Activated B cell treated with CpG ODN at 0.5 μM for 24 hours (primary cell): ENCODE results near the gene CARTPT. TPM values are rescaled to one million over a fixed set of nuclear protein-coding genes. Genes with fewer than 3 reads are reported as not detected.

Source experiments
- ATAC-seq: fragments of 200-7000 bp; cut with Tn5 transposase; one replicate; pipeline ENCODE4 v1.10.0; 2021; ENCODE audit warnings: low read depth, mild to moderate bottlenecking, moderate library complexity
- CTCF ChIA-PET: fragments of 350-600 bp; sonication (Branson Sonifier 250); formaldehyde crosslinking; loops from one replicate; lab custom pipeline; 2021; ENCODE audit warnings: antibody characterized with exemption; lab: Charles Lee
- POLR2A ChIA-PET: fragments of 350-600 bp; sonication (Branson Sonifier 250); formaldehyde crosslinking; loops from one replicate; lab custom pipeline; 2021; ENCODE audit warnings: antibody characterized with exemption; lab: Charles Lee
- DNase-seq: peaks from one replicate; pipeline ENCODE4 v3.0.0; 2022
- H3K27ac Mint-ChIP-seq: one replicate; pipeline ENCODE4 v1.8.0; 2020; ENCODE audit warnings: mixed read lengths
- H3K27me3 Mint-ChIP-seq: one replicate; pipeline ENCODE4 v1.8.0; 2021; ENCODE audit warnings: mixed read lengths
- H3K36me3 Mint-ChIP-seq: one replicate; pipeline ENCODE4 v1.8.0; 2021; ENCODE audit warnings: low read depth, mixed read lengths
- H3K4me1 Mint-ChIP-seq: one replicate; pipeline ENCODE4 v1.8.0; 2021; ENCODE audit warnings: mixed read lengths
- H3K4me3 Mint-ChIP-seq: one replicate; pipeline ENCODE4 v1.8.0; 2020; ENCODE audit warnings: mild to moderate bottlenecking, mixed read lengths
- H3K9me3 Mint-ChIP-seq: one replicate; pipeline ENCODE4 v1.8.0; 2020; ENCODE audit warnings: mixed read lengths
- intact Hi-C: fragments of 100-400 bp; cut with micrococcal nuclease; formaldehyde crosslinking; loops from one replicate; pipeline ENCODE4 v1.15.1; 2024
- total RNA-seq: library from RNA; stranded (reverse); gene quantifications from 2 replicates; pipeline ENCODE4 v1.2.3, GENCODE V29; 2022
- TF ChIP-seq, protein P1 (sequence below): fragments of 200-600 bp; IDR thresholded peaks from one replicate; pipeline ENCODE4 v1.8.0; 2022; ENCODE audit warnings: antibody characterized with exemption, mild to moderate bottlenecking

CARTPT gene
- total RNA-seq, 1 donor from 2014 or later, result not detected

DNA sequence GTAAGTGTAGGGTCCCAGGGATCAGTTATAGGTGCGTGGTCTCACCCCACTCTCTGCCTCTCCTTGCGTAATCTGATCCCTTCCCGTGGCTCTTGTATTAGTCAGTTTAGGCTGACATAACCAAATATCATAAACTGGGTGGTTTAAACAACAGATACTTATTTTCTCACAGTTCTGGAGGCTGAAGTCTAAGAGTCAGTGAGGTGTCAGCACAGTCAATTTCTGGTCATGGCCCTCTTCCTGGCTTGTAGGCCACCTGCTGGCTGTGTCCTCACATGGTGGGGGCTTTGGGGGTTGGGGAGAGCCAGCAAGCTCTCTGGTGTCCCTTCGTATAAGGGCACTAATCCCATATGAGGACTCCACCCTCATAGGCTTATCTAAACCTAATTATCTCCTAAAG lies 32.3 kb downstream of the CARTPT start:
- no peak overlapping the region for H3K27ac Mint-ChIP-seq
- ChIA-PET POLR2A (no interaction called here), CTCF (no interaction called here)
- DNase-seq (no peak), ATAC-seq (no peak)
- H3K27me3 Mint-ChIP-seq, result no peaks in the 10 kb centered on the region
- H3K4me3 Mint-ChIP-seq, result no peak overlapping the region
- no peaks in the 10 kb centered on the region for H3K9me3 Mint-ChIP-seq
- no peaks in the 10 kb centered on the region for H3K4me1 Mint-ChIP-seq
- TF ChIP-seq, protein P1, sequence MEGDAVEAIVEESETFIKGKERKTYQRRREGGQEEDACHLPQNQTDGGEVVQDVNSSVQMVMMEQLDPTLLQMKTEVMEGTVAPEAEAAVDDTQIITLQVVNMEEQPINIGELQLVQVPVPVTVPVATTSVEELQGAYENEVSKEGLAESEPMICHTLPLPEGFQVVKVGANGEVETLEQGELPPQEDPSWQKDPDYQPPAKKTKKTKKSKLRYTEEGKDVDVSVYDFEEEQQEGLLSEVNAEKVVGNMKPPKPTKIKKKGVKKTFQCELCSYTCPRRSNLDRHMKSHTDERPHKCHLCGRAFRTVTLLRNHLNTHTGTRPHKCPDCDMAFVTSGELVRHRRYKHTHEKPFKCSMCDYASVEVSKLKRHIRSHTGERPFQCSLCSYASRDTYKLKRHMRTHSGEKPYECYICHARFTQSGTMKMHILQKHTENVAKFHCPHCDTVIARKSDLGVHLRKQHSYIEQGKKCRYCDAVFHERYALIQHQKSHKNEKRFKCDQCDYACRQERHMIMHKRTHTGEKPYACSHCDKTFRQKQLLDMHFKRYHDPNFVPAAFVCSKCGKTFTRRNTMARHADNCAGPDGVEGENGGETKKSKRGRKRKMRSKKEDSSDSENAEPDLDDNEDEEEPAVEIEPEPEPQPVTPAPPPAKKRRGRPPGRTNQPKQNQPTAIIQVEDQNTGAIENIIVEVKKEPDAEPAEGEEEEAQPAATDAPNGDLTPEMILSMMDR, result no peak
- intact Hi-C loops, result no loop called here
- no peaks in the 10 kb centered on the region for H3K36me3 Mint-ChIP-seq

- ChIA-PET CTCF (no interaction called here), POLR2A (no interaction called here)
- intact Hi-C loops, result no loop called here
- Mint-ChIP-seq H3K27ac (no peak overlapping the region), H3K4me1 (peaks cover under 1% of the 10 kb centered on the region), H3K36me3 (no peaks in the 10 kb centered on the region), H3K9me3 (no peaks in the 10 kb centered on the region), H3K27me3 (no peaks in the 10 kb centered on the region), H3K4me3 (no peak overlapping the region)
- TF ChIP-seq, protein P1, result no peak
- no peak for ATAC-seq
- DNase-seq, result no peak
These were observed 33.5 kb downstream of the CARTPT start for GRCh38 chr5:71752441-71753190.

DNA sequence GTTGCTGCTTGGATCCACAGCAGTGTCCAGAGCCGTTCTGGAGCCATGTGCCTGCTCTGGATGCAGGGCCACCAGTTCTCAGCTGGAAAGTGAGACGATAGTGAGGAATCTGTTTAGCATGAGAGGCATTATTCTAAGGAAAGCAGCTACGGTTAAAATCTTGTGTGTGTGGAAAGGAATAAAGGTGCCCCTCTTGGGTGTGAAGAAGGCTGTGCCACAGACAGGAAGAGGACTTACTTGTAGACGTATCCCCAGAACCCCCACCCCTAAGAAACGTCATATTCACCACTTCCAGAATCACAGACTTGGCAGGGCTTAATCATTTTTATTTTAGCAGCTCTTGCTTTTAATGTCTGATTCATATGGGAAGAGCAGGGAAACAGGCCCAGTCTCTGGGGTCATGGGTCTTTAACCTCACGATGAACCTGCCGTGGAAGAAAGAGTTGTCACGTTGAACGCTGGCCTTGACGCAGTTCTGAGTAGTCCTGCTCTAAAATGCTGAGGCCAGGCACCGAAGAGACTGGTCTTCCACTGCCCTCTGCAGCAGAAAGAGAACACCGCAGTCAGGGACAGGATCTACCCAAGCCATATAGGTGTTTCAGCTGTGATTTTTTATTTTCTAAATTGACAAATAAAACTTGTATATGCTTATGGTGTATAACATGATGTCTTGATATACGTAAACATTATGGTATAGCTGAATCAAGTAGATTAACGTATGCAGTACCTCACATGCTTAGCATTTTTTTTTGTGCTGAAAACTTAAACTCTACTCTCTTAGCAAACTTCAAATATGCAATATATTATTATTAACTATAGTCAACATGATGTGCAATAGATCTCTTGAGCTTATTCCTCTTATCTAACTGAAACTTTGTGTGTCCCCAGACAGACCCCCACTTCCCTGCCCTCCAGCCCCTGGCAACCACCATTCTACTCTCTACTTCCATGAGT lies 38.8 kb downstream of the CARTPT start:
- Mint-ChIP-seq H3K36me3 (no peaks in the 10 kb centered on the region), H3K27ac (no peak overlapping the region), H3K27me3 (peaks cover 3% of the 10 kb centered on the region), H3K4me1 (peaks cover 4% of the 10 kb centered on the region), H3K9me3 (no peaks in the 10 kb centered on the region), H3K4me3 (peak overlapping the region; percentile 21)
- no peak for DNase-seq
- CTCF ChIA-PET, result interaction anchor here (2.0 kb wide), 1 partner anchor 282 kb away, joined by 7 read pairs; no protein-coding TSS in a partner anchor
- intact Hi-C loops, result loop anchor here (5.0 kb wide), 1 partner anchor 101 kb away; no protein-coding TSS in a partner anchor
- ATAC-seq, result peak; percentile 67
- POLR2A ChIA-PET, result no interaction called here
- TF ChIP-seq, protein P1, result no peak

DNA sequence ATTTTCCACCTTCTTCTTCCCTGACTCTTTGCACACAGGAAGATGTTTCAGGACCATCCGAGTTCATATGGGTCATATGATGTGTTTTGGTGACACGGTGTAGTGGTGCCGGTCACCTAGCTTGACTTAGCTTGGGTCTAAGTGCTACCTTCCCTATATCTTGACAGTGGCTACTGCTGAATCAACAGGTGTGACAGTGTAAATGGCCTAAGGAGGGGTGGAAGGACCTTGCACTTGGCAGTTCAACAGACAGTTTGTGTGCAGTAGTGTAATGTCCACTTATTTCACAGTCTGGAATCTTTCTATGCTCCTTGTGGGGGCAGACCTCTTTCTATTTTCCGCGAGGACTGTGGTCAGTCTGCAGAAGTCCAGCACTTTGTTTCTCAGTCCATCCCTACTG lies 43.8 kb downstream of the CARTPT start:
- no peak overlapping the region for H3K27ac Mint-ChIP-seq
- no peak overlapping the region for H3K4me3 Mint-ChIP-seq
- TF ChIP-seq, protein P1, result no peak
- H3K4me1 Mint-ChIP-seq, result peaks cover under 1% of the 10 kb centered on the region
- DNase-seq (no peak), ATAC-seq (no peak)
- H3K36me3 Mint-ChIP-seq, result no peaks in the 10 kb centered on the region
- intact Hi-C loops, result no loop called here
- POLR2A ChIA-PET, result no interaction called here
- CTCF ChIA-PET, result no interaction called here
- H3K9me3 Mint-ChIP-seq, result no peaks in the 10 kb centered on the region
- H3K27me3 Mint-ChIP-seq, result peaks cover 5% of the 10 kb centered on the region

DNA sequence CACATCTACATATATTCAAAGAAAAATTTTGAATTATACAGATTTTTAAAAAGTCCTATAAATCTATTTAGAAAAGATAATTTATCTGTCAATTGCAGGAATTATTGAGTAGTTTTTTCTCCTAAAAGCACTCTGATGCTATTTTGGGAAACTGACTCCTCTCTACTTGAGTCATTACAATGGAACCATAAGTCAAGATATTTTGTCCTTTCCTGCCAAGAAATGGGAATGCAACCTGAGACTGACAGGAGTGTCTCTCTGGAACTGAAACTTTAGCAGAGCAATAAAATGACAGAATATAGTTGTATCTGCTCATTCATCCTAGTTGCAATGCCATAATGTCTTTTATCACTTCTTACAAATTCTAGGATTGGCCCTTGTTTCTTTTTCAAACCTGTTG lies 48.6 kb downstream of the CARTPT start:
- H3K4me3 Mint-ChIP-seq, result no peak overlapping the region
- H3K27me3 Mint-ChIP-seq, result peaks cover 3% of the 10 kb centered on the region
- CTCF ChIA-PET, result no interaction called here
- TF ChIP-seq, protein P1, result no peak
- H3K9me3 Mint-ChIP-seq, result no peaks in the 10 kb centered on the region
- H3K36me3 Mint-ChIP-seq, result no peaks in the 10 kb centered on the region
- intact Hi-C loops, result no loop called here
- H3K27ac Mint-ChIP-seq, result no peak overlapping the region
- H3K4me1 Mint-ChIP-seq, result no peaks in the 10 kb centered on the region
- DNase-seq, result no peak
- POLR2A ChIA-PET, result no interaction called here
- no peak for ATAC-seq
